ENCODE results near the gene TSACC. TPM values are rescaled to one million over a fixed set of nuclear protein-coding genes. Genes with fewer than 3 reads are reported as not detected.
"Not testable (repeated sequence)": the region's sequence is repeated elsewhere in the genome, so short reads cannot be mapped to it uniquely, and the experiment has no call there.

Gene TSACC
- total RNA-seq, 1 donor from 2014 or later, result not detected

GRCh38 chr1:156368889-156369684 is 30.8 kb downstream of the TSACC start, which contains the start of gene RHBG:
TSS of gene RHBG (plus strand) at chr1:156369211. CDS start at chr1:156369250, 39 bp downstream.
- DNase-seq (ENCODE audit: low spot score), result no peak
- no peak for ATAC-seq
- intact Hi-C loops (cut with DNase I), result no loop called here

GRCh38 chr1:156369685-156370286 is 31.5 kb downstream of the TSACC start:
- DNase-seq (ENCODE audit: low spot score); ATAC-seq; intact Hi-C loops (cut with DNase I): not testable (repeated sequence)

- ATAC-seq (peak; percentile 55), DNase-seq (ENCODE audit: low spot score) (peak; percentile 82)
- intact Hi-C loops (cut with DNase I), result no loop called here
Measured at GRCh38 chr1:156371553-156372264, 33.4 kb downstream of the TSACC start.

- DNase-seq (ENCODE audit: low spot score), result no peak
- intact Hi-C loops (cut with DNase I), result no loop called here
- ATAC-seq, result no peak
Measured at GRCh38 chr1:156372265-156372586, 33.9 kb downstream of the TSACC start.

GRCh38 chr1:156372876-156373275 is 34.5 kb downstream of the TSACC start:
- intact Hi-C loops (cut with DNase I), result no loop called here
- no peak for DNase-seq (ENCODE audit: low spot score)
- ATAC-seq, result no peak

GRCh38 chr1:156373546-156373945 is 35.2 kb downstream of the TSACC start:
- ATAC-seq, result no peak
- intact Hi-C loops (cut with DNase I), result no loop called here
- DNase-seq (ENCODE audit: low spot score), result no peak

GRCh38 chr1:156376146-156376545 is 37.8 kb downstream of the TSACC start:
- ATAC-seq (no peak), DNase-seq (ENCODE audit: low spot score) (no peak)
- intact Hi-C loops (cut with DNase I), result no loop called here

GRCh38 chr1:156376958-156377919 is 38.9 kb downstream of the TSACC start:
- intact Hi-C loops (cut with DNase I), result no loop called here
- no peak for DNase-seq (ENCODE audit: low spot score)
- ATAC-seq, result no peak

- ATAC-seq, result no peak
- intact Hi-C loops (cut with DNase I), result no loop called here
- no peak for DNase-seq (ENCODE audit: low spot score)
Measured at GRCh38 chr1:156378557-156378956, 40.2 kb downstream of the TSACC start.

- intact Hi-C loops (cut with DNase I), result loop anchor here (10.0 kb wide), 1 partner anchor 225 kb away; the partner anchor contains the start of gene GPATCH4
- no peak for DNase-seq (ENCODE audit: low spot score)
- ATAC-seq, result no peak
Measured at GRCh38 chr1:156379420-156380165, 41.3 kb downstream of the TSACC start.

GRCh38 chr1:156382561-156382960 is 44.2 kb downstream of the TSACC start:
- DNase-seq (ENCODE audit: low spot score), result no peak
- intact Hi-C loops (cut with DNase I), result loop anchor here (10.0 kb wide), 1 partner anchor 222 kb away; the partner anchor contains the start of gene GPATCH4
- no peak for ATAC-seq

GRCh38 chr1:156383023-156383422 is 44.7 kb downstream of the TSACC start:
- intact Hi-C loops (cut with DNase I), result loop anchor here (10.0 kb wide), 1 partner anchor 222 kb away; the partner anchor contains the start of gene GPATCH4
- ATAC-seq (peak; percentile 81), DNase-seq (ENCODE audit: low spot score) (peak; percentile 75)

- intact Hi-C loops (cut with DNase I), result loop anchor here (10.0 kb wide), 1 partner anchor 221 kb away; the partner anchor contains the start of gene GPATCH4
- DNase-seq (ENCODE audit: low spot score), result no peak
- no peak for ATAC-seq
Measured at GRCh38 chr1:156384007-156384406, 45.7 kb downstream of the TSACC start.

- intact Hi-C loops (cut with DNase I), result loop anchor here (10.0 kb wide), 1 partner anchor 220 kb away; the partner anchor contains the start of gene GPATCH4
- no peak for ATAC-seq
Measured at GRCh38 chr1:156384658-156385057, 46.3 kb downstream of the TSACC start.

GRCh38 chr1:156385534-156386031 is 47.3 kb downstream of the TSACC start:
- intact Hi-C loops (cut with DNase I), result loop anchor here (2.0 to 10.0 kb wide), 2 partner anchors 59 to 219 kb away; partner anchors contain the start of gene GPATCH4
- ATAC-seq, result peak; percentile 63

More at GRCh38 chr1:156384658-156385057, 46.3 kb downstream of the TSACC start:
- DNase-seq (ENCODE audit: low spot score), result no peak

GRCh38 chr1:156386134-156386901 is 48.0 kb downstream of the TSACC start:
- DNase-seq (ENCODE audit: low spot score) (no peak), ATAC-seq (no peak)
- intact Hi-C loops (cut with DNase I), result loop anchor here (2.0 to 10.0 kb wide), 2 partner anchors 58 to 218 kb away; partner anchors contain the start of gene GPATCH4

More at GRCh38 chr1:156385534-156386031, 47.3 kb downstream of the TSACC start:
- DNase-seq (ENCODE audit: low spot score), result peak; percentile 83

Measured in sciatic nerve (tissue), 2 donors.